H7 (cell line): Measurements from ENCODE around the gene ATP8A2. TPM values are rescaled to one million over a fixed set of nuclear protein-coding genes. Genes with fewer than 3 reads are reported as not detected.

Experiments used
- DNase-seq: peaks from one replicate; pipeline ENCODE4 v3.0.0; 2012
- H3K27me3 ChIP-seq: 2 replicates; pipeline ENCODE4 v1.6.0; 2011; ENCODE audit warnings: mild to moderate bottlenecking, low read length; ENCODE audit not compliant: control insufficient read depth, insufficient read depth
- H3K36me3 ChIP-seq: replicated peaks from 2 replicates; pipeline ENCODE4 v1.5.1; 2011; ENCODE audit warnings: low read length; ENCODE audit not compliant: control insufficient read depth, insufficient read depth
- H3K4me3 ChIP-seq: 2 replicates; pipeline ENCODE4 v1.5.1; 2011; ENCODE audit warnings: low read depth, mild to moderate bottlenecking, control low read depth, low read length, moderate library complexity; ENCODE audit not compliant: insufficient read depth
- total RNA-seq: library from RNA; depleted of rRNA; stranded (reverse); fragments of >200 nt; shearing (Covaris generic); gene quantifications from 2 replicates; pipeline ENCODE4 v1.2.3, GENCODE V29; 2014

The ATP8A2 gene
- total RNA-seq, 1 experiment from 2014 or later, result 0.38 TPM

- DNase-seq, result peak; percentile 14
- no peaks in the 10 kb centered on the region for H3K27me3 ChIP-seq
- no peak overlapping the region for H3K4me3 ChIP-seq
- no peaks in the 10 kb centered on the region for H3K36me3 ChIP-seq
Observed at GRCh38 chr13:25692099-25692498, 320.3 kb downstream of the ATP8A2 start.

DNA sequence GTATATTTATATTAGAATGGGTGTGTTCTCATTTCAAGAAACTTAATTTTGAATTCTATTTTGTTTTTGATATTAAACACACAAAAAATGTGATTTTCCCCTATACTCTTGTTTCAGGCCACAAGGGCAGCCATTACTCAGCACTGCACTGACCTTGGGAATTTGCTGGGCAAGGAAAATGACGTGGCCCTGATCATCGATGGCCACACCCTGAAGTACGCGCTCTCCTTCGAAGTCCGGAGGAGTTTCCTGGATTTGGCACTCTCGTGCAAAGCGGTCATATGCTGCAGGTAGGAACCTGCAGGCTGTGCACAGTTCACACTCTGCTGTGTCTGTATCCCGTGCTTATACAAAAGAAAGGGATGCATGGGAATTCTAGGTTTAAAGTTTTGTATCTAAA, 327.3 kb downstream of the ATP8A2 start:
- Histone ChIP-seq H3K27me3 (no peaks in the 10 kb centered on the region), H3K4me3 (no peak overlapping the region), H3K36me3 (no peaks in the 10 kb centered on the region)
- no peak for DNase-seq

DNA sequence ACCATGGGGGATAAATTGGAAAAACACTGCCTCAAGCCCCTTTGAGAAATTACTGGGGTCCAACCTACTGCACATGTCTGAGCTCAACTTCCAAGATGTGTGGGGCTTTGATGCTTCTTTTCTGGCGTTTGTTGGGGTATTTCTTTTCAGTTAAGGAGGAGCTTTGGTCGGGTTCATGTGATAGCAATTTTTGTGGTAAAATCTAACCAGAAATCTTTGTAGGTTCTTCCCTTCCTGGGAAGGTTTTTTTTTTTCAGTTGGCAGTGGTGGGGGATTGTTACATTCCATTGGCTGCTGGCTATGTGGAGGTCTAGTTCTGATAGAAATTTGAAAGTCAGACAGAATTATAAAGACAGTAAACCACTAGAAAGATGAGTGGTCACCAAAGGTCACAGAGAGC, 327.8 kb downstream of the ATP8A2 start:
- DNase-seq, result no peak
- Histone ChIP-seq H3K4me3 (no peak overlapping the region), H3K36me3 (no peaks in the 10 kb centered on the region)

GRCh38 chr13:25701304-25701703, 329.5 kb downstream of the ATP8A2 start:
- no peak for DNase-seq
- Histone ChIP-seq H3K27me3 (no peaks in the 10 kb centered on the region), H3K36me3 (no peaks in the 10 kb centered on the region), H3K4me3 (no peak overlapping the region)

More for the DNA sequence above, 327.8 kb downstream of the ATP8A2 start:
- no peaks in the 10 kb centered on the region for H3K27me3 ChIP-seq

GRCh38 chr13:25702386-25702785, 330.6 kb downstream of the ATP8A2 start:
- DNase-seq, result no peak
- Histone ChIP-seq H3K27me3 (no peaks in the 10 kb centered on the region), H3K4me3 (no peak overlapping the region), H3K36me3 (no peaks in the 10 kb centered on the region)

GRCh38 chr13:25707726-25708125, 336.0 kb downstream of the ATP8A2 start:
- DNase-seq, result no peak
- Histone ChIP-seq H3K27me3 (no peaks in the 10 kb centered on the region), H3K36me3 (no peaks in the 10 kb centered on the region), H3K4me3 (no peak overlapping the region)

DNA sequence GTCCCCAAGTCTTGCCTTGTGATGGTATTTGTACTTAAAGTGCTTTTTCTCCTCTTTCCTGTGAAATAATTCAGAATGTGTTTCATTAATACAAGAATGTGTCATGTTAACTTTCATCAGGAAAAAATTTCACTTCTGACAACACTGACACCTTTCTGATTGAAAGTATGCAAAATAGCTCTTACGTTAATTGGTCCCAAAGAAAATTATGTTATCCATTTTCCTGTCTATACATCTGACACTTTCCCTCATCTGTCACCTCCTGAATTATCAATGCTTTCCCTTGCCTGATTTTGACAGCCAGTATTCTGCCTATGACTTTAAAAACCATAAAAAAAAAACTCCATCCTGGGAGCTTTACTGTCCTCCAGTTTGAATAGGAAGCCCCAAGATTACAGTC, 336.5 kb downstream of the ATP8A2 start:
- Histone ChIP-seq H3K4me3 (no peak overlapping the region), H3K27me3 (no peaks in the 10 kb centered on the region), H3K36me3 (no peaks in the 10 kb centered on the region)
- no peak for DNase-seq

DNA sequence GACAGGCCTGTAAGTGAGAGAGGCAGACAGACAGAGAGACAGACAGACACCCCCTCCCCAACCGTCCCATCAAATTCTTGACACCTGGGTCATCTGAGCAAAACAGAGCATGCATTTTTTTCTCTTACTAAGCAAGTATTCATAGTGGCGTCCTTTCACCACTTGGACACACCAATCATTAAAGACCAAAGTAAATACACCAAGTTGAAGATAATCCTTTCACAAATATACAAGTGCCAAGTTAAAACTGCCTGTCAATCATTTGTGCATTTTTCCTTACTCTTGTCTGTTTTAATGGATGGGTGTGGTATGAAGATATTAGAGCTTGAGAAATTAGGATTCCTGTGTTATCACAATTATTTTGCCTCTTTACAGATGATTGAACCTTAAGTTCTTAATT, 337.3 kb downstream of the ATP8A2 start:
- Histone ChIP-seq H3K27me3 (no peaks in the 10 kb centered on the region), H3K4me3 (no peak overlapping the region), H3K36me3 (no peaks in the 10 kb centered on the region)
- DNase-seq, result no peak

DNA sequence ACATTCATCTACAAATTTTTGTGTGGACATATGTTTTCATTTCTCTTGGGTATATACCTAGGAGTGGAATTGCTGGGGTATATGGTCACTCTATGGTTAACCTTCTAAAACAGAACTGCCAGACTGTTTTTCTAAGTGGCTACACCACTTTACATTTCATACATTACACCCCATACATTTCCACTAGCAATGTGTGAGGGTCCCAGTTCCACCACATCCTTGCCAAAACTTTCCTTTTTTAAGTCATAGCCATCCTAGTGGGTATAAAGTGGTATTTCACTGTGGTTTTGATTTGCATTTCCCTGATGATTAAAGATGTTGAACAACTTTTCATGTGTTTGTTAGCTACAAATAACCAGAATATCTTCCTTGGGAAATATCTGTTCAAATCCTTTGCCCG, 344.0 kb downstream of the ATP8A2 start:
- Histone ChIP-seq H3K27me3 (no peaks in the 10 kb centered on the region), H3K36me3 (no peaks in the 10 kb centered on the region), H3K4me3 (no peak overlapping the region)
- DNase-seq, result no peak

DNA sequence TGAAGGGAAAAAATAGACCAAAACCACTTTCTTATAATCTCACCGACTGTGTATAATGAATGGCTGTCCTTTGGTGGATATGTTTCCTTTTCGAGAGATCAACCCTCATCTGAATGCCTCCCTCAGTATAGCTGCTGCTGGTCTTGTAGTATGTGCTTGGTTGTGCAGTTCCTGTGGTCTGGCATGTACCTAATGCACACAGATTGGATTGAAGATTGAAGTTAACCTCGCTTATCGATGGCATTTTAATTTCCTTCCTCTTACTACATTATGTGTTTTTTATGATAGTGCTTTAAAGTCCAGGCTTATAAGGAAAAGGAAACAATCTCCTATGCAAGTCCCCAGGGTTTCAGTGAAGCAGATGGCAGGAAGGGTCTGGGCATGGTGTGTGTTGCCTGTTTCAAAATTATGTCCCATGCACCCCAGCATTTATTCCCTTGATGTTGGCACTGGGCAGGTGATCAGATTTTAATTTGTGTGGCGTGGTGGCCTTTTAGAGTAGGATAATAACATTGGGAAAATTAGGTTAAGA, 346.0 kb downstream of the ATP8A2 start:
- Histone ChIP-seq H3K27me3 (no peaks in the 10 kb centered on the region), H3K4me3 (no peak overlapping the region), H3K36me3 (no peaks in the 10 kb centered on the region)
- DNase-seq, result no peak

DNA sequence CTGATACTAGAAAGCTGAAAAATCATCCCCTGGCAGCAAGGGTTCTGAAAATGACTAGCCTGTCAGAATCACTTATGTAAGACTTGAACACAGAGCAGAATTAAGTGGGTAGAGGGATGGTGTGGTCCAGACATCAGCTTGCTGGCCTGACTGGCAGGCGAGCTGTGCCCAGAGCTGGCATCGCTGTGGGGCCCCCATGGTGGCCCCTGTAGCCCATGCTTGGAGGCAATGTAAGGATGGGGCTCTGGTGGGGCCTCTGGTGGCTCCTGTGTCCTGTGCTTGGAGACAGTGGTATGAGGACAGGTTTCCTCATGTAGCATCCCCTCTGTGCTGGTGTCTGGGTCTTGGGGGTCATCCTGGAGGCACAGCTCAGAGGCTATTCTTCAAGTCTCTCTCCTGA, 347.9 kb downstream of the ATP8A2 start:
- Histone ChIP-seq H3K36me3 (no peaks in the 10 kb centered on the region), H3K27me3 (no peaks in the 10 kb centered on the region), H3K4me3 (no peak overlapping the region)
- DNase-seq, result no peak

DNA sequence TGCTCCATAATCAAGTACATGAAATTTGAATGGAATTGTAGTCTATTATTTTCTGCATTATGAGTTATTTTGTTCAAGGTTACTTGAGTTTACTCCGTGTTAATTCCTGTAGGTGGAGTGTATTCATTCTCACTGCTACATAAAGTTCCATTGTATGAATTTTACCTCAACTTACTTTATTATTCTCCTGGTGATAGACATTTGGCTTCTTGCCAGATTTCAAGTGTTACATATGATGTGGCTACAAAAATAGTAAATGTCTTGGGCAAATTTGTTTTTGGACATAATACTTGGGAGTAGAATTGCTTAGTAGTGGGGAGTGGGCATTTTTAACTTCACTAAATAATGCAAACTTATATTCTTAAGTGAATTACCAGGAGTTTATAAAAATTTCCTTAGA, 351.1 kb downstream of the ATP8A2 start:
- no peaks in the 10 kb centered on the region for H3K36me3 ChIP-seq
- no peaks in the 10 kb centered on the region for H3K27me3 ChIP-seq
- no peak overlapping the region for H3K4me3 ChIP-seq
- no peak for DNase-seq

GRCh38 chr13:25725104-25725503, 353.3 kb downstream of the ATP8A2 start:
- Histone ChIP-seq H3K4me3 (no peak overlapping the region), H3K36me3 (no peaks in the 10 kb centered on the region), H3K27me3 (no peaks in the 10 kb centered on the region)
- DNase-seq, result no peak

DNA sequence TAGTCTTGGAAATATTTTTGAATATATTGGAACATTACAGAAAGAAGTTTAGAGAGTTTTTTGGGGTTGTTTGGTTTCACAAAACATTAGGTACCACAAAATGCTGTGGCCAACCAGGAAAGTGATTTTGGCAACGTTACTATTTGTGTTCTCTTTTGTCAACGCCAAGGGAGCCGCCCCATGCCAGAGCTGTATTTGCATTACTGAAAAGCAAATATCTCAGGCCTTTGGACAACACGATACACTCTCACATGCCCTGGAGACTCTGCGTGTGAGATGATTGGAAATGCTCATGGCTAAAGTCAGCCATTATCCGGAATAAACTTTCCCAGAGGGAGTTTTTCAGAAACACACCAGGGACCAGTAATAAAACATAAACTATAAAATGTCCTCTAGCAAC, 355.5 kb downstream of the ATP8A2 start:
- no peak for DNase-seq
- H3K36me3 ChIP-seq, result no peaks in the 10 kb centered on the region
- H3K27me3 ChIP-seq, result no peaks in the 10 kb centered on the region
- H3K4me3 ChIP-seq, result no peak overlapping the region

DNA sequence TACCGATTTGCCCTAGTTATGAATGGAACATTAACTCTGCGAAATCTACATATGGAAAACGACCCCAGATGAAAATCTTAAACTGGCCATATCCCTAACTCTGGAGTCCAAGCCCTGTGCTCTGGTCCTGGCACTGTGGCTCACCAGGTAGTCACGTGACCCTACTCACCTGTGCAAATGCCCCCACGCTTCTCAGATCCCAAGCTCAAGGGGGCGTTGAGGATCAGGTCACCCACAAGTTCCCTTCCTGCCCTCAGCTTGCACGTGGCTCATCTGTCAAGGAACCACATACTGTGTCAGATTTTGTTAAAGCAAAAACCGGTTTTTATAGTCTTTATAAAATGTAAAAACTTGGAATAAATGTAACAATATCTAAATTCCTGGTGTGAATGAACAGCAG, 356.0 kb downstream of the ATP8A2 start:
- no peak for DNase-seq
- Histone ChIP-seq H3K36me3 (no peaks in the 10 kb centered on the region), H3K4me3 (no peak overlapping the region), H3K27me3 (no peaks in the 10 kb centered on the region)

GRCh38 chr13:25729201-25729600, 357.4 kb downstream of the ATP8A2 start:
- Histone ChIP-seq H3K36me3 (no peaks in the 10 kb centered on the region), H3K27me3 (no peaks in the 10 kb centered on the region), H3K4me3 (no peak overlapping the region)
- no peak for DNase-seq
